ENCODE measurements around the gene RGS3. TPM values are rescaled to one million over a fixed set of nuclear protein-coding genes. Genes with fewer than 3 reads are reported as not detected.
"Not testable (repeated sequence)": the region's sequence is repeated elsewhere in the genome, so short reads cannot be mapped to it uniquely, and the experiment has no call there.

RGS3 gene
- total RNA-seq, 4 donors from 2014 or later: 11.0 to 18.8 (median 16.0) TPM

GRCh38 chr9:113426701-113427100 lies 36.8 kb upstream of the RGS3 start:
- no peaks in the 10 kb centered on the region for H3K4me1 ChIP-seq
- no peaks in the 10 kb centered on the region for H3K9me3 ChIP-seq
- no peak overlapping the region for H3K4me3 ChIP-seq
- no peaks in the 10 kb centered on the region for H3K36me3 ChIP-seq
- H3K27ac ChIP-seq: no peak overlapping the region
- WGBS: 67% methylated on average over 1 of the region's 1 CpG
- no peak for DNase-seq (ENCODE audit: low spot score in 2 of 2)
- TF ChIP-seq POLR2AphosphoS5 (IDR thresholded peaks at IDR 0.05) (no peak), CTCF (IDR thresholded peaks at IDR 0.05) (no peak), POLR2A (IDR thresholded peaks at IDR 0.05) (no peak), EP300 (IDR thresholded peaks at IDR 0.05) (no peak)
- no peaks in the 10 kb centered on the region for H3K27me3 ChIP-seq

- DNase-seq (ENCODE audit: low spot score in 2 of 2): no peak
- WGBS: 90% methylated on average over 2 of the region's 2 CpGs
- no peak overlapping the region for H3K27ac ChIP-seq
Measured at GRCh38 chr9:113427629-113428028, 35.9 kb upstream of the RGS3 start.

GRCh38 chr9:113428062-113428615 lies 35.4 kb upstream of the RGS3 start:
- Histone ChIP-seq H3K27me3 (no peaks in the 10 kb centered on the region), H3K27ac (no peak overlapping the region), H3K9me3 (no peaks in the 10 kb centered on the region), H3K36me3 (no peaks in the 10 kb centered on the region), H3K4me1 (no peaks in the 10 kb centered on the region), H3K4me3 (no peak overlapping the region)
- 100% methylated on average over 1 of the region's 1 CpG for WGBS
- no peak for TF ChIP-seq POLR2A (IDR thresholded peaks at IDR 0.05)
- no peak for TF ChIP-seq POLR2AphosphoS5 (IDR thresholded peaks at IDR 0.05)
- TF ChIP-seq EP300 (IDR thresholded peaks at IDR 0.05): no peak
- no peak for TF ChIP-seq CTCF (IDR thresholded peaks at IDR 0.05)
- no peak for DNase-seq (ENCODE audit: low spot score in 2 of 2)

More at GRCh38 chr9:113427629-113428028, 35.9 kb upstream of the RGS3 start:
- no peaks in the 10 kb centered on the region for H3K9me3 ChIP-seq
- H3K4me3 ChIP-seq: no peak overlapping the region
- H3K36me3 ChIP-seq: no peaks in the 10 kb centered on the region
- TF ChIP-seq POLR2A (IDR thresholded peaks at IDR 0.05) (no peak), POLR2AphosphoS5 (IDR thresholded peaks at IDR 0.05) (no peak), EP300 (IDR thresholded peaks at IDR 0.05) (no peak), CTCF (IDR thresholded peaks at IDR 0.05) (no peak)
- H3K4me1 ChIP-seq: no peaks in the 10 kb centered on the region
- H3K27me3 ChIP-seq: no peaks in the 10 kb centered on the region

- no peak overlapping the region for H3K27ac ChIP-seq
- DNase-seq (ENCODE audit: low spot score in 2 of 2): no peak
- no peak overlapping the region for H3K4me3 ChIP-seq
- H3K36me3 ChIP-seq: no peaks in the 10 kb centered on the region
- H3K4me1 ChIP-seq: no peaks in the 10 kb centered on the region
- TF ChIP-seq POLR2A (IDR thresholded peaks at IDR 0.05): no peak
- no peak for TF ChIP-seq EP300 (IDR thresholded peaks at IDR 0.05)
- TF ChIP-seq CTCF (IDR thresholded peaks at IDR 0.05): no peak
- no peak for TF ChIP-seq POLR2AphosphoS5 (IDR thresholded peaks at IDR 0.05)
- no peaks in the 10 kb centered on the region for H3K27me3 ChIP-seq
- H3K9me3 ChIP-seq: no peaks in the 10 kb centered on the region
Measured at GRCh38 chr9:113431191-113431590, 32.3 kb upstream of the RGS3 start.

- 68% methylated on average over 4 of the region's 4 CpGs for WGBS
- Histone ChIP-seq H3K4me1 (no peaks in the 10 kb centered on the region), H3K27me3 (no peaks in the 10 kb centered on the region), H3K9me3 (no peaks in the 10 kb centered on the region), H3K4me3 (no peak overlapping the region), H3K27ac (no peak overlapping the region), H3K36me3 (no peaks in the 10 kb centered on the region)
- TF ChIP-seq CTCF (IDR thresholded peaks at IDR 0.05): no peak
- no peak for TF ChIP-seq POLR2AphosphoS5 (IDR thresholded peaks at IDR 0.05)
- no peak for TF ChIP-seq EP300 (IDR thresholded peaks at IDR 0.05)
- no peak for TF ChIP-seq POLR2A (IDR thresholded peaks at IDR 0.05)
- no peak for DNase-seq (ENCODE audit: low spot score in 2 of 2)
Measured at GRCh38 chr9:113436728-113437515, 26.6 kb upstream of the RGS3 start.

- H3K27ac ChIP-seq; H3K4me1 ChIP-seq; H3K36me3 ChIP-seq; H3K4me3 ChIP-seq; H3K9me3 ChIP-seq; H3K27me3 ChIP-seq; DNase-seq (ENCODE audit: low spot score in 2 of 2): not testable (repeated sequence)
- WGBS: 89% methylated on average over 1 of the region's 1 CpG
Measured at GRCh38 chr9:113437716-113438115, 25.8 kb upstream of the RGS3 start.
